K562 (cell line): ENCODE data around the gene NACA. TPM values are rescaled to one million over a fixed set of nuclear protein-coding genes. Genes with fewer than 3 reads are reported as not detected.
A peak's percentile ranks its signal among the peaks of the same experiment; 100 is the strongest.

Experiments
- ARNT ChIP-seq, 2 experiments: fragments of 450-650 bp; IDR thresholded peaks; 2 replicates each; pipeline ENCODE4 v1.6.1; 2016; ENCODE audit warnings: mild to moderate bottlenecking in 1 of 2
- ESRRA ChIP-seq: fragments of 450-650 bp; IDR thresholded peaks from 2 replicates; pipeline ENCODE4 v1.6.1; 2014; ENCODE audit warnings: low read depth, mild to moderate bottlenecking, moderate library complexity, borderline replicate concordance
- L3MBTL2 ChIP-seq: fragments of 450-650 bp; IDR thresholded peaks from 2 replicates; pipeline ENCODE4 v1.6.1; 2016; ENCODE audit warnings: mild to moderate bottlenecking, moderate library complexity
- MEIS2 ChIP-seq: fragments of 450-650 bp; IDR thresholded peaks from 2 replicates; pipeline ENCODE4 v1.6.1; 2014; ENCODE audit warnings: mild to moderate bottlenecking; ENCODE audit not compliant: partially characterized antibody
- NEUROD1 ChIP-seq: fragments of 150-350 bp; IDR thresholded peaks from 2 replicates; pipeline ENCODE4 v1.6.1; 2014; ENCODE audit warnings: borderline replicate concordance, low read length, low read depth; ENCODE audit not compliant: partially characterized antibody
- NFIX ChIP-seq: fragments of 250-450 bp; sonication (Bioruptor Pico); IDR thresholded peaks from 2 replicates; pipeline ENCODE4 v1.4.0; 2020; ENCODE audit warnings: low read depth, mild to moderate bottlenecking, moderate library complexity
- POLR2AphosphoS2 ChIP-seq: IDR thresholded peaks from 2 replicates; pipeline ENCODE4 v1.6.1; 2012; ENCODE audit warnings: low read length, improper control_type of control experiment
- SREBF1 ChIP-seq: fragments of 150-350 bp; IDR thresholded peaks from 2 replicates; pipeline ENCODE4 v1.6.1; 2014; ENCODE audit warnings: antibody characterized with exemption, low read depth, low read length, borderline replicate concordance
- ZBTB17 ChIP-seq: fragments of 450-650 bp; formaldehyde crosslinking; IDR thresholded peaks from 2 replicates; pipeline ENCODE4 v1.4.0; 2020; ENCODE audit warnings: mild to moderate bottlenecking
- ZBTB40 ChIP-seq, 2 experiments: fragments of 450-650 bp in 1 of 2; sonication (generic) in 1 of 2; formaldehyde crosslinking in 1 of 2; IDR thresholded peaks; 2 replicates each; pipeline versions ENCODE4 v1.7.1 to v1.9.0; 2016 to 2022; ENCODE audit warnings: inconsistent platforms in 1 of 2, mild to moderate bottlenecking in 1 of 2, missing genetic modification reagents in 1 of 2
- ZBTB9 ChIP-seq: fragments of 450-650 bp; formaldehyde crosslinking; IDR thresholded peaks from 2 replicates; pipeline ENCODE4 v1.4.0; 2020; ENCODE audit warnings: mild to moderate bottlenecking, moderate library complexity
- ZHX1 ChIP-seq: fragments of 150-350 bp; conservative IDR thresholded peaks from 2 replicates; pipeline ENCODE4 v1.6.1; 2014; ENCODE audit warnings: low read length
- ZZZ3 ChIP-seq: fragments of 450-650 bp; IDR thresholded peaks from 2 replicates; pipeline ENCODE4 v1.6.1; 2016; ENCODE audit warnings: antibody characterized with exemption, mild to moderate bottlenecking, moderate library complexity
- polyA plus RNA-seq, 8 experiments: library from polyadenylated mRNA; depleted of rRNA in 4 of 8; stranded (reverse) in 5 of 8; unstranded in 3 of 8; fragments of >200 nt; fragmentation: Nextera tagmentation in 2 of 8; fragmentation: Illumina TruSeq in 1 of 8; extraction: Ambion mirVana in 2 of 8; extraction: Trizol in 1 of 8; gene quantifications; 2 replicates each; pipeline versions ENCODE4 v1.2.1 to v1.2.3, GENCODE V29; 2011 to 2014; ENCODE audit warnings: inconsistent platforms in 1 of 8, missing spikeins in 1 of 8
- total RNA-seq, 7 experiments: library from RNA; depleted of rRNA in 6 of 7; stranded (reverse); fragments of >200 nt in 6 of 7; fragmentation: Illumina TruSeq in 2 of 7; extraction: Trizol in 2 of 7; gene quantifications; 2 replicates each; pipeline versions ENCODE4 v1.2.1 to v1.2.3, GENCODE V29; 2011 to 2021; ENCODE audit warnings: low replicate concordance in 1 of 7

Gene NACA
- total and polyA plus RNA-seq, 9 of the 15 experiments (the other 6 are each of a cell fraction or from before 2014, with no cell fraction given) = 1,030 to 2,416 (median 1,645) TPM

- TF ChIP-seq ZBTB40 (IDR thresholded peaks at IDR 0.05) (peak; percentile 97), ZBTB40 (CRISPR knock-in tag; IDR thresholded peaks at IDR 0.05) (no peak), ZHX1 (peak; percentile 29; the same call in 1 of the 2 replicates), NFIX (CRISPR knock-in tag) (no peak), ZZZ3 (peak; percentile 96), ESRRA (peak; percentile 86), NEUROD1 (peak; percentile 72), L3MBTL2 (peak; percentile 78), SREBF1 (0 out of 2 replicates have a peak, but pooled peaks have one; percentile 12), ZBTB9 (CRISPR knock-in tag) (peak; percentile 86; the same call in 1 of the 2 replicates), POLR2AphosphoS2 (peak; percentile 98), ZBTB17 (CRISPR knock-in tag) (peak; percentile 58; the same call in 1 of the 2 replicates), ARNT (IDR thresholded peaks at IDR 0.05) (peak in 1 of 2 experiments; percentile 59; a peak in 1 of 4 replicates), MEIS2 (peak; percentile 95)
These were observed at the start of gene NACA (continued) for GRCh38 chr12:56724972-56725722.
